Measurements from ENCODE around the gene EHMT2.
"Not testable (repeated sequence)": the region's sequence is repeated elsewhere in the genome, so short reads cannot be mapped to it uniquely, and the experiment has no call there.

The EHMT2 gene

GRCh38 chr6:31897612-31898382 is at the start of gene EHMT2:
Gene EHMT2 (minus strand): TSS chr6:31897698. CDS start chr6:31897677, 21 bp downstream.
- DNase-seq, result peak; percentile 85 to 87

GRCh38 chr6:31947070-31947675 is 49.7 kb upstream of the EHMT2 start:
- no peak for DNase-seq

- DNase-seq, result no peak
These were observed 48.9 kb upstream of the EHMT2 start for GRCh38 chr6:31946370-31946885.

DNA sequence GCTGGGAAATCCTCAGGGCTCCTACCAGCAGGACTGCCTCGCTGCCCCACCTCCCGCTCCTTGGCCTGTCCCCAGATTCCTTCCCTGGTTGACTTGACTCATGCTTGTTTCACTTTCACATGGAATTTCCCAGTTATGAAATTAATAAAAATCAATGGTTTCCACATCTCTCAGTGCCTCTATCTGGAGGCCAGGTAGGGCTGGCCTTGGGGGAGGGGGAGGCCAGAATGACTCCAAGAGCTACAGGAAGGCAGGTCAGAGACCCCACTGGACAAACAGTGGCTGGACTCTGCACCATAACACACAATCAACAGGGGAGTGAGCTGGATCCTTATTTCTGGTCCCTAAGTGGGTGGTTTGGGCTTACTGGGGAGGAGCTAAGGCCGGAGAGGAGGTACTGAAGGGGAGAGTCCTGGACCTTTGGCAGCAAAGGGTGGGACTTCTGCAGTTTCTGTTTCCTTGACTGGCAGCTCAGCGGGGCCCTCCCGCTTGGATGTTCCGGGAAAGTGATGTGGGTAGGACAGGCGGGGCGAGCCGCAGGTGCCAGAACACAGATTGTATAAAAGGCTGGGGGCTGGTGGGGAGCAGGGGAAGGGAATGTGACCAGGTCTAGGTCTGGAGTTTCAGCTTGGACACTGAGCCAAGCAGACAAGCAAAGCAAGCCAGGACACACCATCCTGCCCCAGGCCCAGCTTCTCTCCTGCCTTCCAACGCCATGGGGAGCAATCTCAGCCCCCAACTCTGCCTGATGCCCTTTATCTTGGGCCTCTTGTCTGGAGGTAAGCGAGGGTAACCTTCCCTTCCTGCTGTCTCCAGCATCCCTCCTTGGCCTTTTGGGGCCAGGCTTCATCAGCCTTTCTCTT is 48.2 kb upstream of the EHMT2 start, which contains the start of gene CFB:
CFB (plus strand) TSS at position 589 of the 863 bp plus-strand sequence; CDS start at position 716, 127 bp downstream.
- DNase-seq, result no peak

DNA sequence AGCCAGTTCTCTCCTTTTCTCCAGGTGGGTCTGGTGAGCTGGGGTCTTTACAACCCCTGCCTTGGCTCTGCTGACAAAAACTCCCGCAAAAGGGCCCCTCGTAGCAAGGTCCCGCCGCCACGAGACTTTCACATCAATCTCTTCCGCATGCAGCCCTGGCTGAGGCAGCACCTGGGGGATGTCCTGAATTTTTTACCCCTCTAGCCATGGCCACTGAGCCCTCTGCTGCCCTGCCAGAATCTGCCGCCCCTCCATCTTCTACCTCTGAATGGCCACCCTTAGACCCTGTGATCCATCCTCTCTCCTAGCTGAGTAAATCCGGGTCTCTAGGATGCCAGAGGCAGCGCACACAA is 47.6 kb upstream of the EHMT2 start:
- no peak for DNase-seq

GRCh38 chr6:31943742-31944141 is 46.2 kb upstream of the EHMT2 start:
- DNase-seq, result no peak

DNA sequence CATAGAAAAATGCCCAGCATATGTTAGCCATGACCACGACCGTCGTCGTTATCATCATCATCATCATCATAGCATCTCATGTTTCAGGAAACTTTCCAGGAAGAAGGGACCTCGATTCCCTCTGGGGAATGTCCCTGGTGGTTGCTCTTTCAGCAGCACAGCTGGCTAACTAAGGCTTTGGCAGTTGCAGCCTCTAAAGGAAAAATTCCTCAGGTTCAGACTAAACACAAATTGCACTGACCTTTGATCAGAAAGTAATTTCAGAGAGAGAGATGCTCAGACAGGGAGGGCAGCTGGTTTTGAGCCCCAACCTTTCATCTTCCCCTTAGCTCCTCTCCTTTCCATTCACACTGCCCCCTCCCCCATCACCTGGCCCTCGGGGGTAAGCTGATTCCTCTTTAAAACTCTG is 42.8 kb upstream of the EHMT2 start:
- DNase-seq, result no peak

GRCh38 chr6:31935823-31936222 is 38.3 kb upstream of the EHMT2 start:
- DNase-seq, result no peak

DNA sequence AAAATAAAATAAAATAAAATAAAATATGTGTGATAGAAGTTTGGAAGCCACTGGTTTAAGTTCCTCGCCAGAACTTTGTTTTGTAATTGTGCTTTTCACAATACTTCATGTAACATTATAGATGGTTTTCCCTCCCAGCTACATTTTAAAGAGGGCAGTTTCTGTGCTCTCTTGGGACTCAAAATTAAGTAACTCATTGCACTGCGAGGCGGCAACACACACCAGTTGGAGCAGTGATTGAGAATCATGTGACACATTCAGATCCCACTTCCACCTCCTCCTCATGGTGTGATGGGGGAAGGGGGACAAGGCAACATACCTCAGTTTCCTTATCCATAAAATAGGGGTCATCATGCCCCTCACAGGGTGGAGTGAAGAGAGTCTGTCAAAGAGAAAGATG is 37.5 kb upstream of the EHMT2 start:
- no peak for DNase-seq

GRCh38 chr6:31933537-31933936 is 36.0 kb upstream of the EHMT2 start:
- no peak for DNase-seq

- DNase-seq, result not testable (repeated sequence)
These were observed 34.6 kb upstream of the EHMT2 start for GRCh38 chr6:31932137-31932536.

GRCh38 chr6:31930962-31931361 is 33.5 kb upstream of the EHMT2 start:
- DNase-seq, result no peak

DNA sequence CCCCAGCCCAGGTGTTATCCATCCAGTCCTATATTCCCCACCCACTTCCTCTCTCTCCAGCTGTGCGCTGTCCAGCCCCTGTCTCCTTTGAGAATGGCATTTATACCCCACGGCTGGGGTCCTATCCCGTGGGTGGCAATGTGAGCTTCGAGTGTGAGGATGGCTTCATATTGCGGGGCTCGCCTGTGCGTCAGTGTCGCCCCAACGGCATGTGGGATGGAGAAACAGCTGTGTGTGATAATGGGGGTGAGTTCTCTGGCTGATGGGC is 31.1 kb upstream of the EHMT2 start:
- no peak for DNase-seq

GRCh38 chr6:31927863-31928671 is 30.6 kb upstream of the EHMT2 start:
- no peak for DNase-seq

DNA sequence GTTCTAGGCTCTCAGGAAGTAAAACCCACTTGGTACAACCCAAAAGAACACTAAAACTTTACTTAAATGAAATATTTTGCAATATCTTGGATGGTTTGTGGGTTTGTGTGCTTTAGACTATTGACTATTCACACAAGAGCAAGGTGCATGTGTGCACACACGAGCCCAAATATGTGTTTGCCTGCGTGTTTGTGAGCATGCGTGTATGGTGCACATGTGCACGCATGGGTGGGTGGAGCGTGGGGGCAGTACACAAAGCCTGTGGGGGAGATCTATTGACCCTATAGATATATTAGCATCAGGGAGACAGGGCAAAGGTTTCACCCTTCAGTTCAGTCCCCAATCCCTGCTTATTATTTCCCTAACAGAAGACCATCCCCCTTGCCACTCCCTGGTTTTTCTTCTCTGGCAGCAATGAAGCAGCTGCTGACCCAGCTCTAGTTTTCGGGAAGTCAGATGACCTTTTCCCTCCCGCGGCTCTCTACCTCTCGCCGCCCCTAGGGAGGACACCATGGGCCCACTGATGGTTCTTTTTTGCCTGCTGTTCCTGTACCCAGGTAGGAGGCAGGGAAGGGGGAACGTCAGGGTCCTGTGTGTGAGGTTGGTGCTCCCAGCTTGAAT is 29.9 kb upstream of the EHMT2 start, which contains the start of gene C2:
C2 (plus strand) TSS at position 476 of the 621 bp plus-strand sequence; CDS start at position 512, 36 bp downstream.
- DNase-seq, result no peak

DNA sequence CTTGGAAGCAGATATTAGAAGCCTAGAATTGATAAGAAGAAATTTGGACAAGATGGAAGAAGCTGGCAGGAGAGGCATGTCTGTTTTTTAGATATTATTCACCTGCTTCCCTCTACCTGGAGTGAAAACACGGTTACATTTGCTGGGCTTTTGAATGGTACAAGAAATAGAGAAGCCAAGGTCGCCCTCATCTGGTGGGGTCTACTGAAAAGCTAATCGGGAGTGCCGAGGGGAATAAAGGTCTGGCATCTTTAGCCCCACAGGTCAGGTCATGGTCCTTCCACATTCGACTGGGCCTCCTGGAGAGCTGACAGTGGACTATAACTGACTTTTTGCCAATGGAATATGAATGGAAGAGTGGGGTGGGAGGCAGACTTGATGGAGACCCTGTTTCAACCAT is 25.4 kb upstream of the EHMT2 start:
- no peak for DNase-seq

- no peak for DNase-seq
These were observed 23.3 kb upstream of the EHMT2 start for GRCh38 chr6:31920811-31921210.

GRCh38 chr6:31919624-31920303 is 22.3 kb upstream of the EHMT2 start:
- DNase-seq, result no peak

DNA sequence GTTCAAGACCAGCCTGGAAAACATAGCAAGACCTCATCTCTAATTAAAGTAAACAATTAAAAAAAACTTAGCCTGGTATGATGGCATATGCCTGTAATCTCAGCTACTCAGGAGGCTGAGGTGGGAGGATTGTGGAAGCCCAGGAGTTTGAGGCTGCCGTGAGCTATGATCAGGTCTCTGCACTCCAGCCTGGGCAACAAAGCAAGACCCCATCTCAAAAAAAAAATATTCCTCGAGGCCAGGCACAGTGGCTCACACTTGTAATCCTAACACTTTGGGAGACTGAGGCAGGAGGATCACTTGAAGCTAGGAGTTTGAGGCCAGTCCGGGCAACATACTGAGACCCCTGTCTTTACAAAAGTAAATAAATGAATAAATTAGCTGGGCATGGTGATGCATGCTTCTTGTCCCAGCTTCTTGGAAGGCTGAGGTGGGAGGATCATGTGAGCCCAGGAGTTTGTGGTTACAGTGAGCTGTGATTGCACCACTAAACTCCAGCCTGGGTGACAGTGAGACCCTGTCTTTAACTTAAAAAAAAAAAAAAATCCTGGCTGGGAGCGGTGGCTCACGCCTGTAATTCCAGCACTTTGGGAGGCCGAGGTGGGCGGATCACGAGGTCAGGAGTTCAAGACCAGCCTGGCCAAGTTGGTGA is 20.7 kb upstream of the EHMT2 start:
- no peak for DNase-seq

- DNase-seq, result no peak
These were observed 18.3 kb upstream of the EHMT2 start for GRCh38 chr6:31915756-31916155.

DNA sequence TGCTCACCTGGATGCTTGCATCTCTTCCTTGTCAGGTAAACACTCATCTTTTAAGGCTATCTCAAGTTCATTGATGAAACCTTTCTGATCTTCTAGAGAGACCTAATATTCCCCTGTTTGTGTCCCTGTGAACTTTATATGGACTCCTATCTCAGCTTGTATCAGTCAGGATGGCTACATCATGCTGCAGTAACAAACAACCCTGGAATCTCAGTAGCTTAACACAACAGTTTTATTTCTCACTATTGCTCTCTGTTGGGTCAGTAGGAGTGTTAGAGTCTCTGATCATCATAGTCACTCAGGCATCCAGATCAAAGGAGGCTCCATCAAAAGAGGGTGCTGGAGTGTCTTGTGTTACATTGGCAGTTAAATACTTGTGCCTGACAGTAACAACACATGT is 17.9 kb upstream of the EHMT2 start:
- DNase-seq, result no peak
